Measurements from ENCODE around the gene SLC38A9.

Gene SLC38A9

GRCh38 chr5:55634209-55634805, 77.8 kb downstream of the SLC38A9 start:
- H2AK5ac ChIP-seq (ENCODE audit: low read depth, low read length): no peak overlapping the region
- H3K4ac ChIP-seq (ENCODE audit: low read length): no peak overlapping the region
- no peak overlapping the region for H3K4me3 ChIP-seq (ENCODE audit: low read length in 2 of 2)
- no peak overlapping the region for H2AFZ ChIP-seq (ENCODE audit: low read length)
- no peaks in the 10 kb centered on the region for H3K79me1 ChIP-seq (ENCODE audit: low read depth, low read length)
- no peak for DNase-seq (ENCODE audit: low spot score)
- no peak overlapping the region for H3K18ac ChIP-seq (ENCODE audit: low read length)
- no peak overlapping the region for H2BK12ac ChIP-seq (ENCODE audit: low read length)
- H3K27ac ChIP-seq (replicated peaks; ENCODE audit: low read length): no peak overlapping the region
- H4K91ac ChIP-seq (ENCODE audit: low read depth, low read length, poor library complexity): no peak overlapping the region
- H3K14ac ChIP-seq (ENCODE audit: low read length): no peak overlapping the region
- no peak overlapping the region for H2BK120ac ChIP-seq (ENCODE audit: low read depth, low read length)
- H3K9ac ChIP-seq (ENCODE audit: low read depth, low read length, poor library complexity): no peak overlapping the region
- no peak overlapping the region for H2BK15ac ChIP-seq (ENCODE audit: low read length)
- H2BK5ac ChIP-seq (ENCODE audit: low read length): no peak overlapping the region
- peaks cover 0 to 1% of the 10 kb centered on the region in 2 donors for H3K36me3 ChIP-seq (replicated peaks in 1 of 2; ENCODE audit: control insufficient read depth in 2 of 2, insufficient read depth in 2 of 2, low read length in 2 of 2)
- no peak overlapping the region for H3K4me2 ChIP-seq (ENCODE audit: insufficient read depth, low read length, poor library complexity, severe bottlenecking)
- peaks cover 1 to 2% of the 10 kb centered on the region in 2 donors for H3K4me1 ChIP-seq (ENCODE audit: control insufficient read depth in 2 of 2, insufficient read depth in 1 of 2, low read depth in 1 of 2, low read length in 2 of 2)
- no peaks in the 10 kb centered on the region for H3K9me3 ChIP-seq (replicated peaks in 1 of 2; ENCODE audit: control insufficient read depth in 2 of 2, insufficient read depth in 1 of 2, low read depth in 1 of 2, low read length in 2 of 2)
- WGBS, 2 donors (ENCODE audit: extremely low coverage in 2 of 2, insufficient read length in 2 of 2, insufficient replicate concordance in 1 of 2): no CpG with 5 or more reads among the region's 1 CpG
- no peak overlapping the region for H3K23ac ChIP-seq (ENCODE audit: low read depth, low read length, poor library complexity)
- no peaks in the 10 kb centered on the region for H3K27me3 ChIP-seq (ENCODE audit: control insufficient read depth in 3 of 3, insufficient read depth in 3 of 3, low read depth in 1 of 3, low read length in 3 of 3)
- no peak overlapping the region for H4K8ac ChIP-seq (ENCODE audit: low read depth, low read length)

GRCh38 chr5:55633574-55634208, 78.4 kb downstream of the SLC38A9 start:
- H3K4me2 ChIP-seq (ENCODE audit: insufficient read depth, low read length, poor library complexity, severe bottlenecking): no peak overlapping the region
- no peak overlapping the region for H3K23ac ChIP-seq (ENCODE audit: low read depth, low read length, poor library complexity)
- H3K79me1 ChIP-seq (ENCODE audit: low read depth, low read length): no peaks in the 10 kb centered on the region
- H4K91ac ChIP-seq (ENCODE audit: low read depth, low read length, poor library complexity): no peak overlapping the region
- no peak for DNase-seq (ENCODE audit: low spot score)
- no peak overlapping the region for H3K14ac ChIP-seq (ENCODE audit: low read length)
- no peak overlapping the region for H3K27ac ChIP-seq (replicated peaks; ENCODE audit: low read length)
- no peak overlapping the region for H3K4ac ChIP-seq (ENCODE audit: low read length)
- no CpG with 5 or more reads among the region's 4 CpGs for WGBS, 2 donors (ENCODE audit: extremely low coverage in 2 of 2, insufficient read length in 2 of 2, insufficient replicate concordance in 1 of 2)
- no peak overlapping the region for H2BK5ac ChIP-seq (ENCODE audit: low read length)
- no peak overlapping the region for H2AK5ac ChIP-seq (ENCODE audit: low read depth, low read length)
- H3K4me3 ChIP-seq (ENCODE audit: low read length in 2 of 2): no peak overlapping the region
- no peak overlapping the region for H3K9ac ChIP-seq (ENCODE audit: low read depth, low read length, poor library complexity)
- no peak overlapping the region for H2BK120ac ChIP-seq (ENCODE audit: low read depth, low read length)
- H3K18ac ChIP-seq (ENCODE audit: low read length): no peak overlapping the region
- no peak overlapping the region for H4K8ac ChIP-seq (ENCODE audit: low read depth, low read length)
- H2AFZ ChIP-seq (ENCODE audit: low read length): no peak overlapping the region
- H3K36me3 ChIP-seq (replicated peaks in 1 of 2; ENCODE audit: control insufficient read depth in 2 of 2, insufficient read depth in 2 of 2, low read length in 2 of 2): peaks cover 0 to 1% of the 10 kb centered on the region in 2 donors
- H3K27me3 ChIP-seq (ENCODE audit: control insufficient read depth in 3 of 3, insufficient read depth in 3 of 3, low read depth in 1 of 3, low read length in 3 of 3): no peaks in the 10 kb centered on the region
- no peak overlapping the region for H2BK15ac ChIP-seq (ENCODE audit: low read length)
- H2BK12ac ChIP-seq (ENCODE audit: low read length): no peak overlapping the region
- peaks cover 1 to 2% of the 10 kb centered on the region in 2 donors for H3K4me1 ChIP-seq (ENCODE audit: control insufficient read depth in 2 of 2, insufficient read depth in 1 of 2, low read depth in 1 of 2, low read length in 2 of 2)
- H3K9me3 ChIP-seq (replicated peaks in 1 of 2; ENCODE audit: control insufficient read depth in 2 of 2, insufficient read depth in 1 of 2, low read depth in 1 of 2, low read length in 2 of 2): no peaks in the 10 kb centered on the region

- DNase-seq (ENCODE audit: low spot score): no peak
- Histone ChIP-seq H4K8ac (ENCODE audit: low read depth, low read length) (no peak overlapping the region), H3K23ac (ENCODE audit: low read depth, low read length, poor library complexity) (no peak overlapping the region), H2BK15ac (ENCODE audit: low read length) (no peak overlapping the region), H3K9ac (ENCODE audit: low read depth, low read length, poor library complexity) (no peak overlapping the region), H4K91ac (ENCODE audit: low read depth, low read length, poor library complexity) (no peak overlapping the region), H2BK12ac (ENCODE audit: low read length) (no peak overlapping the region), H3K27ac (replicated peaks; ENCODE audit: low read length) (no peak overlapping the region), H3K4me2 (ENCODE audit: insufficient read depth, low read length, poor library complexity, severe bottlenecking) (no peak overlapping the region), H2BK120ac (ENCODE audit: low read depth, low read length) (no peak overlapping the region), H2BK5ac (ENCODE audit: low read length) (no peak overlapping the region), H2AFZ (ENCODE audit: low read length) (no peak overlapping the region), H3K9me3 (replicated peaks in 1 of 2; ENCODE audit: control insufficient read depth in 2 of 2, insufficient read depth in 1 of 2, low read depth in 1 of 2, low read length in 2 of 2) (no peaks in the 10 kb centered on the region), H3K4me3 (ENCODE audit: low read length in 2 of 2) (no peak overlapping the region), H3K18ac (ENCODE audit: low read length) (no peak overlapping the region), H2AK5ac (ENCODE audit: low read depth, low read length) (no peak overlapping the region), H3K36me3 (replicated peaks in 1 of 2; ENCODE audit: control insufficient read depth in 2 of 2, insufficient read depth in 2 of 2, low read length in 2 of 2) (peaks cover 0 to 1% of the 10 kb centered on the region in 2 donors), H3K27me3 (ENCODE audit: control insufficient read depth in 3 of 3, insufficient read depth in 3 of 3, low read depth in 1 of 3, low read length in 3 of 3) (no peaks in the 10 kb centered on the region), H3K14ac (ENCODE audit: low read length) (no peak overlapping the region), H3K4ac (ENCODE audit: low read length) (no peak overlapping the region), H3K79me1 (ENCODE audit: low read depth, low read length) (no peaks in the 10 kb centered on the region), H3K4me1 (ENCODE audit: control insufficient read depth in 2 of 2, insufficient read depth in 1 of 2, low read depth in 1 of 2, low read length in 2 of 2) (peaks cover 0 to 2% of the 10 kb centered on the region in 2 donors)
- WGBS, 2 donors (ENCODE audit: extremely low coverage in 2 of 2, insufficient read length in 2 of 2, insufficient replicate concordance in 1 of 2): no CpG with 5 or more reads among the region's 5 CpGs
Observed at GRCh38 chr5:55629815-55630214, 82.3 kb downstream of the SLC38A9 start.

GRCh38 chr5:55626790-55627189, 85.3 kb downstream of the SLC38A9 start:
- Histone ChIP-seq H3K79me1 (ENCODE audit: low read depth, low read length) (no peaks in the 10 kb centered on the region), H3K23ac (ENCODE audit: low read depth, low read length, poor library complexity) (no peak overlapping the region), H3K27me3 (ENCODE audit: control insufficient read depth in 3 of 3, insufficient read depth in 3 of 3, low read depth in 1 of 3, low read length in 3 of 3) (no peaks in the 10 kb centered on the region), H4K8ac (ENCODE audit: low read depth, low read length) (no peak overlapping the region), H2BK5ac (ENCODE audit: low read length) (no peak overlapping the region), H3K4me3 (ENCODE audit: low read length in 2 of 2) (no peak overlapping the region), H3K4ac (ENCODE audit: low read length) (no peak overlapping the region), H3K4me2 (ENCODE audit: insufficient read depth, low read length, poor library complexity, severe bottlenecking) (no peak overlapping the region), H3K9me3 (replicated peaks in 1 of 2; ENCODE audit: control insufficient read depth in 2 of 2, insufficient read depth in 1 of 2, low read depth in 1 of 2, low read length in 2 of 2) (no peaks in the 10 kb centered on the region), H3K14ac (ENCODE audit: low read length) (no peak overlapping the region), H2BK15ac (ENCODE audit: low read length) (no peak overlapping the region), H3K27ac (replicated peaks; ENCODE audit: low read length) (no peak overlapping the region), H2AFZ (ENCODE audit: low read length) (no peak overlapping the region), H3K18ac (ENCODE audit: low read length) (no peak overlapping the region), H4K91ac (ENCODE audit: low read depth, low read length, poor library complexity) (no peak overlapping the region), H2AK5ac (ENCODE audit: low read depth, low read length) (no peak overlapping the region), H2BK120ac (ENCODE audit: low read depth, low read length) (no peak overlapping the region), H2BK12ac (ENCODE audit: low read length) (no peak overlapping the region), H3K4me1 (ENCODE audit: control insufficient read depth in 2 of 2, insufficient read depth in 1 of 2, low read depth in 1 of 2, low read length in 2 of 2) (peaks cover 0 to 2% of the 10 kb centered on the region in 2 donors), H3K9ac (ENCODE audit: low read depth, low read length, poor library complexity) (no peak overlapping the region), H3K36me3 (replicated peaks in 1 of 2; ENCODE audit: control insufficient read depth in 2 of 2, insufficient read depth in 2 of 2, low read length in 2 of 2) (no peaks in the 10 kb centered on the region)
- DNase-seq (ENCODE audit: low spot score): no peak
- no CpG with 5 or more reads among the region's 3 CpGs for WGBS, 2 donors (ENCODE audit: extremely low coverage in 2 of 2, insufficient read length in 2 of 2, insufficient replicate concordance in 1 of 2)
